HG02571 (cell line): ENCODE measurements around the gene LDLRAD4.

Experiments
- ATAC-seq: cut with Tn5 transposase; IDR thresholded peaks from one replicate; pipeline ENCODE4 v1.9.1; 2021; ENCODE audit warnings: mild to moderate bottlenecking, moderate library complexity; ENCODE audit not compliant: unreplicated experiment

LDLRAD4 gene

GRCh38 chr18:13399511-13399910 is 181.0 kb downstream of the LDLRAD4 start:
- ATAC-seq = no peak

GRCh38 chr18:13400636-13401315 is 182.2 kb downstream of the LDLRAD4 start:
- no peak for ATAC-seq

- no peak for ATAC-seq
Measured at GRCh38 chr18:13401404-13401803, 182.8 kb downstream of the LDLRAD4 start.

- no peak for ATAC-seq
Measured at GRCh38 chr18:13401826-13402225, 183.3 kb downstream of the LDLRAD4 start.

- no peak for ATAC-seq
Measured at GRCh38 chr18:13403786-13404549, 185.4 kb downstream of the LDLRAD4 start.

GRCh38 chr18:13405305-13406038 is 186.9 kb downstream of the LDLRAD4 start:
- no peak for ATAC-seq

- ATAC-seq = no peak
Measured at GRCh38 chr18:13406049-13406615, 187.6 kb downstream of the LDLRAD4 start.

GRCh38 chr18:13406736-13407135 is 188.2 kb downstream of the LDLRAD4 start:
- ATAC-seq = no peak

GRCh38 chr18:13407484-13407883 is 188.9 kb downstream of the LDLRAD4 start:
- ATAC-seq = no peak

GRCh38 chr18:13409026-13409425 is 190.5 kb downstream of the LDLRAD4 start:
- no peak for ATAC-seq

GRCh38 chr18:13409997-13410396 is 191.4 kb downstream of the LDLRAD4 start:
- no peak for ATAC-seq

- no peak for ATAC-seq
Measured at GRCh38 chr18:13410471-13410870, 191.9 kb downstream of the LDLRAD4 start.

- no peak for ATAC-seq
Measured at GRCh38 chr18:13412017-13412416, 193.5 kb downstream of the LDLRAD4 start.

GRCh38 chr18:13412901-13413300 is 194.3 kb downstream of the LDLRAD4 start:
- ATAC-seq = no peak

- ATAC-seq = no peak
Measured at GRCh38 chr18:13414102-13414501, 195.5 kb downstream of the LDLRAD4 start.

- ATAC-seq = no peak
Measured at GRCh38 chr18:13414521-13414920, 196.0 kb downstream of the LDLRAD4 start.

GRCh38 chr18:13415736-13416135 is 197.2 kb downstream of the LDLRAD4 start:
- ATAC-seq = no peak

GRCh38 chr18:13416208-13416607 is 197.6 kb downstream of the LDLRAD4 start:
- ATAC-seq = no peak

GRCh38 chr18:13416848-13417247 is 198.3 kb downstream of the LDLRAD4 start:
- no peak for ATAC-seq

GRCh38 chr18:13418013-13418710 is 199.6 kb downstream of the LDLRAD4 start:
- no peak for ATAC-seq
